Astrocyte of the spinal cord (primary cell): ENCODE data around the gene TTC21B.
"Not testable (repeated sequence)": the region's sequence is repeated elsewhere in the genome, so short reads cannot be mapped to it uniquely, and the experiment has no call there.

Experiments
- DNase-seq: peaks from one replicate; pipeline ENCODE4 v3.0.0; 2011; ENCODE audit warnings: low read depth, low spot score
- H3K4me3 ChIP-seq: 2 replicates; pipeline ENCODE4 v1.5.1; 2011; ENCODE audit warnings: low read depth, mild to moderate bottlenecking, low read length, moderate library complexity
- in situ Hi-C: cut with HindIII; loops from 2 replicates; pipeline ENCODE4 v1.10.0; 2017; ENCODE audit warnings: low sequenced_read_pairs
- TF ChIP-seq, protein P1 (sequence below): IDR thresholded peaks from 2 replicates; pipeline ENCODE4 v1.5.1; 2012; ENCODE audit warnings: low read depth, mild to moderate bottlenecking, low read length, inconsistent platforms

The TTC21B gene

DNA sequence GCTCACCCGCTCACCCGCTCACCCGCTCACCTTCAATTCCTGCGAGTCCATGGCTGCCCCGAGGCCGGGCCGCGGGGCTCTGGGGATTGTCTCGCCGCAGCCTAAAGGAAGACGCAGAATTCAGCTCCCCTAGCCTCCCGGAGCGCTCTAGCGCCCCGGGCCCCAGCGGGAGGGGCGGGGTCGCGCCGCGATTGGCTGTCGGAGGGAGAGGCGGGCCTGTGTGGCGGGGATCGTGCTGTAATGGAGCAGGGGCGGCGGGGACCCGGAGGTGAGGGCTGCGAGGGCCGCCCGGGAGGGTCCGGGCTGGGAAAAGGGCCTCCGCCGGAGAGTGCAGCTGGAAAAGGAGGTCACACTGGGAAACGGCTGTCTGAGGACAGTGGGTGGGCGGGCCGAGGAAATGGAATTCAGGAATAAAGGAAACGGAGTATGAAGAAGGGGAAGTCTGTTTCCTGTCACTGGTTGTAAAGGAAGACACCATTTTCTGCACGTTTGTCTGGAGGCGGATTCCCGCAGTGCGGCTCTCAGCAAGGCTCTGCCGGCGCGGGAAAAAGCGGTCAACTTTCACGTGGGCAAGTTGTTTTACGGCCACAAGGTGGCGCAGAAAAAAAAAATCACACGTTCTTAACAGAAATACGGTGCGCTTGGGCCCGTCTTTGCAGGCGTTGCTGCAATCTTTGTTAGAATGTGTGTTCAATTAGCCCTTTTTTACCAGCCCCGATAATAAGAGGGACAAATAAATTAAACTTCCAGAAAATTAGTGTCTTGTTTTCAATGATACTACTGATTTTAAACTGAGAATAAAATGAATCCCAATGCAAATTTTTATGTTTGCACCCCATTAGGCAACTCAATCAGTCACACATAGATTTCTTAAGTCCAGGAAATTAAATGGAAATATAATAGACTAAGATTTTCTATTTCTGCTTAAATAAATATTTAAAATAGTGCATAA, at the start of gene TTC21B:
TSS of gene TTC21B (minus strand) at position 122 of the 952 bp plus-strand sequence. CDS start at position 51, 71 bp downstream.
- H3K4me3 ChIP-seq: peak within 1 kb of the TSS; percentile 68
- TF ChIP-seq, protein P1, sequence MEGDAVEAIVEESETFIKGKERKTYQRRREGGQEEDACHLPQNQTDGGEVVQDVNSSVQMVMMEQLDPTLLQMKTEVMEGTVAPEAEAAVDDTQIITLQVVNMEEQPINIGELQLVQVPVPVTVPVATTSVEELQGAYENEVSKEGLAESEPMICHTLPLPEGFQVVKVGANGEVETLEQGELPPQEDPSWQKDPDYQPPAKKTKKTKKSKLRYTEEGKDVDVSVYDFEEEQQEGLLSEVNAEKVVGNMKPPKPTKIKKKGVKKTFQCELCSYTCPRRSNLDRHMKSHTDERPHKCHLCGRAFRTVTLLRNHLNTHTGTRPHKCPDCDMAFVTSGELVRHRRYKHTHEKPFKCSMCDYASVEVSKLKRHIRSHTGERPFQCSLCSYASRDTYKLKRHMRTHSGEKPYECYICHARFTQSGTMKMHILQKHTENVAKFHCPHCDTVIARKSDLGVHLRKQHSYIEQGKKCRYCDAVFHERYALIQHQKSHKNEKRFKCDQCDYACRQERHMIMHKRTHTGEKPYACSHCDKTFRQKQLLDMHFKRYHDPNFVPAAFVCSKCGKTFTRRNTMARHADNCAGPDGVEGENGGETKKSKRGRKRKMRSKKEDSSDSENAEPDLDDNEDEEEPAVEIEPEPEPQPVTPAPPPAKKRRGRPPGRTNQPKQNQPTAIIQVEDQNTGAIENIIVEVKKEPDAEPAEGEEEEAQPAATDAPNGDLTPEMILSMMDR: peak; percentile 67
- in situ Hi-C loops: no loop called here
- DNase-seq: peak; percentile 97

DNA sequence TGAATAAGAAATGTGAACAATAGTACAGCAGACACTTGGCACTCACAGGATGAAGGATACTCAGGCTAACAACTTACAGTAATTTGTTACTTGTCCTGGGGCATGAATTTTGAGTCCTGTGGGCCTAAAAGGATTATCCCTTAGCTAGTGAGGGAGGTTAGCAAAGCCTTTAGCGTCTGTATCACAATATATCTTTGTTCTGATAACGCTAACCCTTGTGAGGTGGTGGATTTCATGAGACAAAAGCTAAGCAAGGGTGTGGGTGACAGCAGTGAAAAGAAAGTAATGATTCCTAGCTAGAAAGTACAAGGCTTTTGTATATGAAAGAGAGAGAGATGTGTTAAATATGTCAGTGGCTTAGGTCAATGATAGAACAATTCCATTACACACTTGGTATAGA, 46.8 kb upstream of the TTC21B start:
- TF ChIP-seq, protein P1: no peak
- in situ Hi-C loops: no loop called here
- no peak for DNase-seq
- no peak overlapping the region for H3K4me3 ChIP-seq

DNA sequence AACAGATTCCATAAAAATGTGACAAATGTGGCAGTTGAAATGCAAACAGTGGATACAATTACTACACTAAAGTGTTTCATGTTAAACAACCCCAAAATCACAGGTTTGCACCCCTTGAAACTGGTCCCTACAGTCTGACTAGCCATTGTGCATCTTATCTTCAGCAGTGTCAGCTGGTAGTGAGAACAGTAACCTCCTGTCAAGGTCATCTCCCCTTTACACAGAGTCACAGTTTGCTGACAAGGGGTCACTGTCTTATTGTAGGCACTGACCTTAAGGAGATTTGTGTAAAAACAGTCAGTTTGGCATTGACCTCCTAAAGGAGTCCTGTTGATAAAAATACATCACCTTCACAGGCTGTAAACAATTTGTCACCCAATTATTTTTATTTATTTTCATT, 37.3 kb upstream of the TTC21B start:
- H3K4me3 ChIP-seq: no peak overlapping the region
- in situ Hi-C loops: no loop called here
- TF ChIP-seq, protein P1: no peak
- DNase-seq: no peak

DNA sequence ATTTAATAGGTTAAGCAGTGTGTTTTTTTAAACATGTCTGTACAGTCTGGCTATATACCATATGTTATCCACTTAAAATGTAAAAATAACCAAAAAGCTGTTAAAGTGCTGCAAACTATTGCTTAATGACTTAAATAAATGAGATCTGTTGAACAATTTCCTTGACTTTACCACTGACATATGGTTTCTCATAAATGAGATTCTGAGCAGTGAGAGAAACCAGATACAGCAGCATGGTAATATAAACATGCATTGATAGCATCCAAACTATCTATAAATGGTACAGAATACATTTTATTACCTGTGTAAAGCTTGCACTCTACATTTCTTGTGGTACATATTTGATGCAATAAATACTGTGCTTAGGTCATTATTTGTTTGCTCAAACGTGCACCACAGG, 36.3 kb upstream of the TTC21B start:
- TF ChIP-seq, protein P1: no peak
- in situ Hi-C loops: no loop called here
- DNase-seq: no peak
- no peak overlapping the region for H3K4me3 ChIP-seq

DNA sequence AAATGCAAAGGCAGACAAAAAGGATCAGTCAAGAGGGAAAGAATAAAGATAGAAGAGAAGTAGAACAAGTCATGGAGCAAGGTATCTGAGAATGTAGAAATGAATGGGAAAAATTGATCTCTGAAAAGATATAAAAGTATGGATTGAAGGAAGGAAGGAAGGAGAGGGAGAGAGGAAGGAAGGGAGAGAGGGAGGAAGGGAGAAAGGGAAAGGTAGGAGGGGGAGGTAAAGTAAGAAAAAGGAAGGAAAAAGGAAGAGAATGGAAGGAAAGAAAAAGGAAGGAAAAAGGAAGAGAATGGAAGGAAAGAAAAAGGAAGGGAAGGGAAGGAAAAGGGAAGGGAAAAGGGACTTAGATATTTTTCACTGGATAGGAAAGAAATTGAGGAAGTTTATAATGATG, 31.5 kb upstream of the TTC21B start:
- no peak overlapping the region for H3K4me3 ChIP-seq
- in situ Hi-C loops: no loop called here
- TF ChIP-seq, protein P1: no peak
- no peak for DNase-seq

DNA sequence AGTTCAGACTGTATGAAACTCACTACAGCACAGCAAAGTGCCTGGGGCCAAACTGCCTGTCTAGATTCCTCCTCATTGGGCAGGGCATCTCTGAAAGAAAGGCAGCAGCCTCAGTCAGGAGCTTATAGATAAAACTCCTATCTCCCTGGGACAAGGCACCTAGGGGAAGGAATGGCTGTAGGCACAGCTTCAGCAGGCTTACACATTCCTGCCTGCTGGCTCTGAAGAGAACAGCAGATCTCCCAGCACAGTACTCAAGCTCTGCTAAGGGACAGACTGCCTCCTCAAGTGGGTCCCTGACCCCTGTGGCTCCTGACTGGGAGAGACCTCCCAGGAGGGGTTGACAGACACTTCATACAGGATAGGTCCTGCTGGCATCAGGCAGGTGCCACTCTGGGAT, 18.6 kb upstream of the TTC21B start:
- H3K4me3 ChIP-seq, in situ Hi-C loops, DNase-seq: not testable (repeated sequence)

DNA sequence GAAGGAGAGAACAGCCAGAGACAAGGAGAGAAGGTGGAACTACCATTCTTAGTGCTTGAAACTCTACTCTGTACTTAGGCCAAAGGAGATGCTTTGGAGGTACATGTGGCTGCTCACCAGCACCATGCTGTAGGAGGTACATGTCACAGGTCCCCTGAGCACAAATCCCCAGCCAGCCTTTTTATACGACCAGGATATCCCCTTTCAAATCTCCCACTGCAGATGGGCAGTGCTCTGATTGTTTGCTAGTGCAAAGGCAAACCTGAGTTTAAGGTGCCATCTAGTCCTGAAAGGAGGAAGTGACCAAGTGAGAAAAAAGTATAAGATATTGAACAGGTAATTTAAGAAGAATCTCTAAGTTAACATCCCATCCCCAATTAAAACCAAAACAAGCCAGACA, 17.1 kb upstream of the TTC21B start:
- in situ Hi-C loops: no loop called here
- TF ChIP-seq, protein P1: no peak
- DNase-seq: no peak
- no peak overlapping the region for H3K4me3 ChIP-seq
